MV-4-11 (cell line): ENCODE results near the gene CPE.

ENCODE experiments used
- DNase-seq: peaks from one replicate; lab custom pipeline; 2025; lab: John Stamatoyannopoulos, UW

Gene CPE

DNA sequence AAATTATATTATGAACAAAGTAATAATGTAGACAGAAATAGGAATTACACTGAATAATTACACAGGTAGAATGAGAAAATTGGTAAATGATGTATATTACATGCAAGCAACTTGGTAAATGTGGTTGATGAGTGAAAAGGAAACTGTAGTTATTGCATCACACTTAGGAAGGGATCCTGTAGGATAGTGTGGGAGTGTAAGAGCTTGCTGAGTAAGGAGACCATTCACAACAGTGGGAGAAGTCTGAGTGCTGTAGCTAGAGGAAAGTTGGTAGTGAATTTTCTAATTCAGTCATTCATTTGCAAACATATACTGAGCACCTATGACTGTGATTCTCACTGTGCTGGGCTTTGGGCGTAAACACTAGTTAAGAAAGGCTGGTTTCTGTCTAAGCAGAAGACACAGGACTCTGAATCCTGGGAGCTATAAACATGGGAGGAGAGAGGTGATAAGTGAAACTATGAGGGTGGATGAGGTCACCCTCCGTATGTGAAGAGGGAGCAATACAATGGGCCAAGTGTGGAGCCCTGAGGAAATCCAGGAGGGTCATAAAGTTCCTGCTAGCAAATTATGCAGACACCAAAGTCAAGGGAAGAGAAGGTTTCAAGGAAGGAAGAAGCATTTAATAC, 14.2 kb upstream of the CPE start:
- DNase-seq, result no peak

DNA sequence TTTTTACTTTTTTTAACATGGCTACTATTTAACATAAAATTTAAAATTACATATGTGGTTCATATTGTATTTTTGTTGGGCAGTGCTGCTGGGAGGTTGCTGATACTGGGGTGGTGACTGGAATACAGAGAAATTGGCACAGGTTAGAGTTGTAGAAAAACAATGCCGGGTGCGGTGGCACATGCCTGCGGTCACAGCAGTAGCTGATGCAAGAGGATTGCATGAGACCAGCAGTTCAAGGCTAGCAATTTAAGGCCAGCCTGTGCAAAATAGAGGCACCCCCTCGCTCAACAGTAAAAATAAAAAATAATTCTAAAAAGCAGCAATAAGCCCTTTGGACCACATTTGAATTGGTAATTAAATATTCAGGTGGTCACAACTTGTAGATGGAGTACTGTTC, 11.8 kb upstream of the CPE start:
- no peak for DNase-seq

DNA sequence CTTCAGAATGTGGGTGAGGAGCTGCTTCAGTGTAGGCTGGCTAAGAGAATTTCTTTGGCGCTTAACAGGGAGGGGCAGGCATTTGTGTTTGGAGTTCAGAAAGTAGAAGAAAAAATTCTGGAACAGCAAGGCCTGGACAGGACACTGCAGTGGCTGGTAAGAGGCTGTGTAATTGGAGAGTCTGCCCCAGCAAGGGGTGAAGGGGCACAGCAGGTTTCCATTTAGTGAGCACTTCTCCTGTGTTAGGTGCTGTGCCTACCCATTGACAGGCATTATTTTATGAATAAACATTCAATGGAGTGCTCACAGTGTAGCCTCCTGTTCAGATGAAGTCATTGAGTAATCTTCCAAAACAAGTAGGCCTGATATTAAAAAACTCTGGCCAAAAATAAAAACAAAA, 10.7 kb upstream of the CPE start:
- DNase-seq, result no peak

DNA sequence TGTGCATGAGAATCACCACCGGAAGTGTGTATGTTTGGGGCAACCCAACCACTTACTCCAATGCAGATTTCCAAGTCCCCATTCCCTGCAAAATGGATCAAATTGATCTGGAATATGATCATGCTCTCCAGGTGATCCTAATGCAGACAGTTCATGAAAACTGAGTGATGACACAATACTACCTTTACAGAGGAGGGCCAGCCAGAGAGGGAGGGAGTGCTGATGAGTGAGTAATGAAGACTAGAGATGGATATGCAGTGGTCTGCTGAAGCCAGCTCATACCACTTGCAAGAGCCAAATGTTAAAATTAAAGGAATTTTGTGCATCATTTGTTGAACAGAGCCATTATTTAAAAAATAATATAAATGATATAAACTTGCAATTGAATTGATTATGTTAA, 10.2 kb upstream of the CPE start:
- DNase-seq, result no peak

DNA sequence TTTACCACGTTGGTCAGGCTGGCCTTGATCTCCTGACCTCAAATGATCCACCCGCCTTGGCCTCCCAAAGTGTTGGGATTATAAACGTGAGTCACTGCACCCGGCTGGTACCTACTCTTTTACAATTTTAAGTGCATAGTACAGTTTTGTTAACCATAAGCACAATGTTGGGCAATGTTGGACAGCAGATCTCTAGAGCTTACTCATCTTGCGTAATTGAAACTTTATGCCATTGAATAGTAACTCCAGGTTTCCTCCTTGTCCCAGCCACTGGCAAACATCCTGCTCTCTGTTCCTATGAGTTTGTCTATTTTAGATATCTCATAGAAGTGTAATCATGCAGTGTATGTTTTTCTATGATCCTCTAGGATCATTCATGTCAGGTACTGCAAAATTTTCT, 9.3 kb upstream of the CPE start:
- DNase-seq, result peak; percentile 76

DNA sequence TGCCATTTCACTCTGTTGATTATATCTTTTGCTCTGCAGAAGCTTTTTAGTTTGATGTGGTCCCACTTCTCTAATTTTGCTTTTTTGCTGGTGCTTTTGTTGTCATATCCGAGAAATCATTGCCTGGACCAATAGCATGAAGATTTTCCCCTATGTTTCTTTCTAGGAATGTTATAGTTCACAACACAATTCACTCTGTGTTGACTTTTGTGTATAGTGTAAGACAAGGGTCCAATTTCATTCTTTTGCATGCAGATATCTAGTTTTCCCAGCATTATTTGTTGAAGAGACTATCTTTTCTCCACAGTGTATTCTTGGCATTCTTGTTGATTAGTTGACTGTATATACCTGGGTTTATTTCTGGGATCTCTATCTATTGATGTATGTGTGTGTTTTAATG, 8.3 kb upstream of the CPE start:
- no peak for DNase-seq

DNA sequence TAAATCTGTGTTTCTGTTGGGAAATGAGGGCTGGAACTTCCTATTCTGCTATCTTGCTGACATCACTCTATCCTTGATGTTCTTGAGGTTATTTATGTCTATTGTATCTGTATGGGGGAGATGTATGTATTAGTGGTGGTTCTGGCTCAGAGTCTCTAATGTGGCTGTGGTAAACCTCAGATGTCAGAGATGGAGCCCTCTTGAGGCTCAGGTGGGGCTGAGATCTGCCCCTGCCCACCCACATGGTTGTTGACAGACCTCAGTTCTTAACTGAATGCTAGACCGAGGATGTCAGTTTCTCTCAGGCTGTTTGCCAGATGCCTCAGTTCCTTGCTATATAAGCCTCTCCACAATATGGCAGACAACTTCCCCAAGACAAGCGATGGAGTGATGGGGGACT, 3.3 kb upstream of the CPE start:
- no peak for DNase-seq

DNA sequence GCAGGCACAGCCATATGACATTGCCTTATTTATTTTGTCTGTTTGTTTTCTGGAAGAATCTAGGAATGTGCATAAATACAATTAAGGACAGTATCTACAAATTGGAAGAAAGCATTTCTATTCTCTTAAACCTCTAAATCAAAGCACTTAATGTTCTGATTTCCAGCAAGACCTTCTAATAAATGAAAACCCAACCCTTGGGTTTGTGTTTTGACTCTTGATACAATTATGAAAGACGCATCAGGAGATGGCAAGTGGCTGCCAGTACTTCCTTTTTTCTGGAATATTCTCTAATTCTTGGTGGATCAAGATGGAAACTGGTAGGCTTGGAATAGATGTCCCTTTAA, 437 bp upstream of the CPE start:
- DNase-seq, result no peak

DNA sequence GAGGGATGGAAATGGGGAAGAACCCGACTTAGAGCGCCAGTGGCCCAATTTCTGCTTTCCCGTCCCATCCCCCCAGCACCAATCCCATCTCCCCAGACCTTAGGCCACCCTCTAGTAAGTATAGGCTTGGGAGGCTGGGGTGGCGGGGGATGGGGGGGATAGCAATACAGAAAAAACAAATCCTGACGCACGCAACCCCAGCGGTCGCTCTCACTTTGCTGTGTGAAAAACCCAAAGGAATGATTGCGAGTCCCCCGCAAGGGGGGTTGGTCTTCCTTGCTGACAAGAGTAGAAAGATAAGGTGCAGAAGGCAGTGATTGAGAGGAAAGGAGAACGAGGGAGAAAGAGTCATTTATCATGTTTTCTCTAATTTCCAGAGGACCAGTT, 863 bp downstream of the CPE start:
- no peak for DNase-seq

DNA sequence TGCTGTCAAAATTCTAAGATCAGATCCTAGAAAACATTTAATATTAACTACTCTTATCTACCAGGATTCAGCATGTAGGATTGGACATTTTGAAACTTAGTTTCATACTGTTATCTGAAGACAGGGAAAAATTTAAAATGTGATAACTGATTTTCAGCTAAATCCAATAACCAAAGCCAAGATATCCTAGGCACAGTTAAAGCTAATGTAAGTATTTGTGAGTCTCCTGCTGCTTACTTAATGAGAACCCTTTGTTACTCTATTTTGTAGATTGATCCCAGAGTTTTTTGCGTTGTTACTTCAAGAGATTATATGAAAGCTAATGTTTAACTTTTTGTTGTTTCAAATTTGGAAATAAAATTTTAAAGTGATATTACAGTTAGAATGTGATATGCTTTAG, 2.0 kb downstream of the CPE start:
- no peak for DNase-seq

DNA sequence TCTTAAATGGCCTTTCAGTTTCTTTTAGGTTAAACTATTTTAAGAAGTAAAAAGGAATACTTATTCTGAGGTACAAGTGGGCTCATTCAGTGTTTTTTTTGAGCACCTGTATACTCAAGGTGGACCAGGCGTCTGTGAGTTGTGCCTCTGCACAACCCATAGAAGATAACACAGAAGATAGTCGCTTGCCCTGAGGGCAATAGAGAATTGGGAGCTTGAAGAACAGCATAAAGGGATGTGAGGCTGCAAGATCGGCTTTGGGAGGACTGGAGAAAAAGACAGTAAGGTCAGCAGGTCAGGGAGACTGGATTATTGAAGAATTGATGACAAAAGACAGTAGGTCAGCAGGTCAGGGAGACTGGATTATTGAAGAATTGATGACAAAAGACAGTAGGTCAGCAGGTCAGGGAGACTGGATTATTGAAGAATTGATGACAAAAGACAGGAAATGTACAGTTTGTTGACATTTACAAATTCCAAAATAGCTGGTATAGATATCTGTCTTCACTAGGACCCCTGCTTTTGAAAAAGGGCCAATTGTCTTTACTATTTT, 3.1 kb downstream of the CPE start:
- no peak for DNase-seq

DNA sequence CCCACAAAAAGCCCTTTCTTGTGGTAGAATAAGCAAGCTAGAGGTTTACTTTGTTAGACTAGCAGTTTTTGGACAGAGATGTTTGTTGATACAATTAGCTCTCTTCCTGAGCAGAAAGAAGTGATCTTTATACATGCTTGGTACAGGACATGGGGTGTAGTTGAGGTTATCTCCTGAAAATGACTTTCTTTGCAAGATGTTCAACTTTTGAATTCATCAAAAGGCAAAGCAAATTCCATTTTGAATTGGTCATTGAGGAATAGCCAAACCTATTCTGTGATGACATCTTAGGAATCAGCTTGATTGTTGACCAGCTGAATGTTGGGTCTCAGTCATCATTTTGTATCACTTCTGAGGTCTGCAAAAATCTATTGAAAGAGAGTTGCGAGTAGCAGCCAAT, 3.8 kb downstream of the CPE start:
- no peak for DNase-seq

DNA sequence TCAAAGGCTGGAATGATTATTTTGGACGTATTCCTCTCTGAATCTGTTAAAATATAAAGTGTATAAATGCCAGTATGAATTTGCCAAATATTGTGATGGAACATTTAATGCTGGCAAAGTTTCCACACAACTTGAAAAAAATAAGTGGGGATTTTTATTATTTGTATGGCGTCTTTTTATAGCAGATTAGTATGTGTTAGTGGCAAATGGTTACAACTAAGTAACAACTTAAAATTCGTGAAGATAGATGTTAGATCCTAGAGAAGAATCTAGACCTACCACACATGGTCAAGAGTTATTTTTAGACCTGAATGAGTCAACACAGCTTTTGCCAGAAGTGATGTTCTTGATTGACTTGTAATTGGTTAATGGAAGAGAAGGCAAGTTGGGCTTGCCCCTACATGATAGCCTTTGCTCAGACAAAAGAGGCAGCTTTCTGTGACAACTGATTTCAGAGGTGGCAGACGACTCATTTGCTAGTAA, 4.8 kb downstream of the CPE start:
- no peak for DNase-seq

DNA sequence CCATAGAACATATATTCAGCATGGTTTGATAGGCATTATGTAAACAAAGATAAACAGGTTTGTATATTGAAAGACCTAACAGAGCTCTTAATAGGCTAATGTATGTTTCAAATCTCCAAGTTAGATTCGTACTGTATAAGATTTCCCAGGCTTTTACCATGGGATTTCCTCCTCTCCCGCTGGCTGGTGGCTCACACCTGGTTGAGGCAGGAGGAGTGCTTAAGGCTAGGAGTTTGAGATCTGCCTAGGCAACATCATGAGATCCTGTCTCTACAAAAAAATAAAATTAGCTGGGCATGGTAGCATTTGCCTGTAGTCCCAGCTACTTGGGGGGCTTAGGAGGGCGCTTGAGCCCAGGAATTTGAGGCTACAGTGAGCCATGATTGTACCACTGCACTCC, 5.4 kb downstream of the CPE start:
- no peak for DNase-seq

DNA sequence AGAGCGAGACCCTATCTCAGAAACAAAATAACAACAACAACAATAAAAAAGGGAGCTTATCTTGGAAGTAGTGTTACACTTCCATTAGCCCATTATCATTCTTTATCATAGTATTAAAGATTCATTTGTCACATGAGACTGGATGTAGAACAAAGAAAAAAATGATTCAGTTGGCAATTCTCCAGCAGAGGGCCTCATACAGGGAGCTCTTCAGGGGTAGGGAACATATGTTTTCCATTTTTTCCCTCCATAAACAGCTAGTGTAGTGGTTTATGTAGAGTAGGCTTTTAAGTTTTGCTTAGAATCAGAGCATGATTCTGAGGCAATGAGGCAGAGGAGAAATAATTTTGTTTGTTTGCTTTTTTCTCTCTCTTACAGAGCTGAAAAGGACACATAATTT, 5.8 kb downstream of the CPE start:
- DNase-seq, result no peak

DNA sequence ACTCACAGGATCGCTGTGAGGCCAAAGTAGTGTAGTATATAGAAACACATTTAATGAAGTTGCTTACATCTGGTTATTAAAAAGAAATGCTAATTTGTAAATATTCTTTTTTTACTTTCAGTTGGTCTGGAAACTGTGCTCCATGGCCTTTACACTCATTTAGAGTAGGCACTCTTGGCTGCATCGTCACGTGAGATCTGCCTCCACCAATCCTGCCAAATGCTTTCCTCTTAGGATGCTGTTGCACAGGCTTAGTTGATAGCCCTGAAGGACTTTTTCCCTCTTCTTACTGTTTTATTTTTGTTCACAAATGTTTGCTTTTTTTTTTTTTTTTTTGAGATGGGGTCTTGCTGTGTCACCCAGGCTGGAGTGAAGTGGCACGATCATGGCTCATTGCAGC, 6.3 kb downstream of the CPE start:
- no peak for DNase-seq

DNA sequence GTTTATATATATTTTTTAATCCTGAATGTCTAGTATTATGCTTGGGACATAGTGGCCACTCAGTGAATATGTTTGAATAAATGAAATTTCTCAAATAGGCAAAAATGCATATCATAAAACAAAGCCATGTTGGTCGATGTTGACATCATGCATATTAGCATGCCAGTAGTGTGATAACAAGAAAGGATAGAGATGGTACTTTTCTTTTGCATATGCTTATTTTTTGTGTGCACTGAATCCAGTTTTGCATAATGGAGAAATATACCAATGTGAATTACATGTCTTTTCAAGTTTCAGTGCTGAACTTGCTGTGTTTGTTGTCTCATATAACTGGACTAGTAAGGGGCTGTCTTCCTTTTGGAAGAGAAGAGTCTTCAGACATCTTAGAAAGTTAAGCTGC, 7.5 kb downstream of the CPE start:
- DNase-seq, result no peak

DNA sequence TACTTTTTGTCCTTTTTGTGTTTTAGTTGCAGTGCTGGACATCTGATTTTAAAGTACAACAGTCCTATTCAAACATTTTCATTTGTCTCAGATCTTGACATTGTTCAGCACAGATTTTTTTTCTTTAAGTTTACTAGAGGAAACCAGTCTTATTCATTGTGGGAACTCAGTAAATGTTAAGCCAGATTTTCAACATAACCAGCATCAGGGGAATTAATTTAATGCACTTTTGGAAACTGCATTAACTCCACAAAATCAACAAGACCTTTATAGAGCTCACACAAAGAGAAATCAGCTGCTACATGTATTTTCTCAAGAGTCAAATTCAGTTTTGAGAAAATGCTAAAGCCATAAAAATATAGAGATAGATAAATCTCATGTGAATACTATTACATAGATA, 9.9 kb downstream of the CPE start:
- DNase-seq, result no peak

DNA sequence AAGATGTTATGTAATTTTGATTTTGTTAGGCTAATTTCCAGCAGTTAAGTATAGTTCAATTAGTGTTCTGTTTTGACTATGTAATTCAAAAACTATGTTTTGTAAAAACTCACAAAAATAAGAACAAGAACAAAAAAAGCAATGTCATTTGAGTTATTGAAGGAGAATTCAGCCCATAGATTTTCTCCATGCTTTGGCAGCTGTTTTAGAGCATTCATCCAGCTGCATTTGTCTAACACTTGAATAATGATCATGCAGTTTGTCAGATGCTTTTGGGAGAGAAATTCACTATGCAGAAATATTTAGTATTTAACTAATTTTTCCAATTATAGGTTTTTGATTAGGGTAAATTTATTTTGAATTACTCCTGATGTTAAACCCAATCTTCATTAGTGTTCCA, 14.2 kb downstream of the CPE start:
- no peak for DNase-seq

DNA sequence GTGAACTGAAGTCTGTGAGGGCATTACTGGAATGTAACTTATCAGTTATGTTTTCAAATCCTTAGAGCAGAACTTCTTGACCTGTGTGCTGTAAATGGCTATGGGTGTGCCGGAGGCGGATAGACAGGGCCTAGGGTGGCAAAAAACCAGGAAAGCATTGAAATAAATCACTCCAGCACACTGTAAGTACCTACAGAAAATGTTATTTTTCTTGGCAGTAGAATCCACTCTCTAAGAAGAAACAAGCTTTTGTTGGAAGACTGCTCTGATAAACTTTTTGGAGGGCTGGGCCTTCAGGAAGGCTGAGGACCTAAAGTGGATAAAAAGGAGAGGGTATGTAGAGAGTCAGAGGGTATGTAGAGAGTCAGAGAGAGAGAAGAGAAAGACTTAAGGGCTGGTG, 14.9 kb downstream of the CPE start:
- no peak for DNase-seq

DNA sequence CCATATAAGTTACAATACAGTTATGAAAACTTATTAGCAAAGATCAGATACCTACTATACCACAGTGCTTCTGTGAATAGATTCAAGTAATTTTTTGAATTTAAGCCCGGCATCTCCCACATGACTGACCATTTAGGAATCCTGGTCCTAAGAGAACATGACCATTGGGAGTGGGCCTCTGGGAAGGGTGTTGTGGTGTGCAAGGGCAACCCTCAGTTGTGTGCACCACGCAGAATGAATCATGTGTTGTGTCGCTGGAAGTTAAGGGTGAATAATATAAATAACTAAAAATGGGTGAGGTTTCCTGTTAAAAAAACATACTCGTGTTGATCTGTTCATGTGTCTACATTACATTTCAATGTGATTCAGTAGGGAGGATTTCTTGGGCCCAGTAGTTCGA, 15.5 kb downstream of the CPE start:
- no peak for DNase-seq

DNA sequence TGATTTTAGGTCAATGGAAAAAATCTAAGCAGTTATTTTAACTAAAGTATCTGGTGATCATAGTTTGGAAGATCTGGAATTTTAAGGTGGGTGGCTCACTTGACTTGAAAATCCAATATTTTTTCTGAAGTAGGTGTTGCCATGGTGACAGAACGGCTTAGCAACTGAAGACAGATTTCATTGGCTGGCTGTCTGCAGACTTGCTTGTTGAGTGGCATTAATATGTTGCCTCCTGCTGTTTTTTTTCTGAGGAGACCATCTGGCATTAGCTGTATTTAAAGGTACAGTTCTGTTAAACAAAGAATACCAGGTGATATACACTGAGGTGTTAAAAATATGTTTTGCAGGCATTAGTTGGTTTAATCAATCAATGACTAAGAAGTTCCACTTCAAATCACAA, 19.8 kb downstream of the CPE start:
- DNase-seq, result no peak

DNA sequence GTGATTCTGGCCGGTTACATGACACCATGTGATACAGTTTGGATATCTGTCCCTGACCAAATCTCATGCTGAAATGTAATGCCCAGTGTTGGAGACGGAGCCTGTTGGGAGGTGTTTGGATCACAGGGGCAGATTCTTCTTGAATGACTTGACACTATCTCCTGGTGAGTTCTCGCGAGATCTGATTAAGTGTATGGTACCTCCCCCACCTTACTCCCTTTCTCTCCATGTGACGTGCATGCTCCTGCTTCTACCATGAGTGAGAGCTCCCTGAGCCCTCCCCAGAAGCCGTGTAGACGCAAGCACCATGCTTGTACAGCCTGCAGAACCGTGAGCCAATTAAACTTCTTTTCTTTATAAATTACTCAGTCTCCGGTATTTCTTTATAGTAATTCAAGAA, 23.6 kb downstream of the CPE start:
- DNase-seq, result no peak

DNA sequence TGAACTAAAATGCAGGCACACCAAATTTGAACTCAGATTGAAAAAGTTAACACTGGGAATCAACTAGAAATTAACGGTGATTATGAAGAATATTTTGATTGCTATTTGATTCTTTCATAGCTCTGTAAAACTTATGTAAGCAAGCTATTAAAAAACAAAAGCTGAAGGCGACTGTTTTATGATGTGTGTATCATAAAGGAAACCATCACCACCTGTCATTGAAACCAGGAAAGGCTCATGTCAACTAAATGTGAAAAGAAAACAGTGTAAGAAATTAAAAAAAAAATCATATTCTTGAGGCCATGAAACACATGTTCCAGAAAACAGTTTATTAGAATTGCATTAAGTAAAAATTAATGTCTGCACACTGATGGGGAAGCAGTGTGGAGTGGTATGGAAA, 24.2 kb downstream of the CPE start:
- no peak for DNase-seq

DNA sequence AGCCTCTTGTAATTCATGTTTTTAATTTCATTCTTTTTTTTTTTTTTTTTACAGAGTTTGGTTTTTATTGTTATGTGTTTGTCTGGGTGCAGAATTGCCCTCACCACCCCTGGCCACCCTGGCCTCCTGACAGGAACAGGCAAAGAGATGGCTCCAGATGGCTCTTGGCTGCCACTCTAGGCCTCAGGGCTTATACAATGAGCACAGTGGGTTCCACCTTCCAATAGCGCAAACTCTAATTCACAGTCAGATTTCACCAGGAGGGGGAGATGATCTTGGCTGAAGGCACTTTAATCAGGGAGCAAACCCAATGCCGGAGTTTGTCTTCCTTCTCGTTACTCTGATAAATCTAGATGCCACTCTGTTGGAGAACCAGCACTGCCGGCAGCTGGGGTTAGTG, 24.8 kb downstream of the CPE start:
- DNase-seq, result no peak
